MM.1S (cell line): Measurements from ENCODE around the gene OPRM1.

Experiments
- CTCF ChIP-seq: fragments of 300-600 bp; sonication (generic); IDR thresholded peaks from 2 replicates; pipeline ENCODE4 v1.5.1; 2016; ENCODE audit warnings: antibody characterized with exemption, low read length, mixed read lengths
- EZH2 ChIP-seq: fragments of 300-600 bp; sonication (generic); optimal IDR thresholded peaks from 2 replicates; pipeline ENCODE3; 2017; ENCODE audit warnings: low read depth, mild to moderate bottlenecking, antibody characterized with exemption, low read length, mixed read lengths
- EZH2phosphoT487 ChIP-seq: fragments of 300-600 bp; sonication (generic); IDR thresholded peaks from 2 replicates; pipeline ENCODE4 v1.6.1; 2018; ENCODE audit warnings: antibody characterized with exemption, low read length

GRCh38 chr6:154071711-154072110 lies 32.7 kb downstream of the OPRM1 start:
- TF ChIP-seq EZH2phosphoT487 (no peak), CTCF (no peak), EZH2 (no peak)
